Uterus (tissue), 2 donors: Measurements from ENCODE around the gene PRODH2.

Experiments used
- POLR2A ChIP-seq, 2 donors: fragments of 450-650 bp; IDR thresholded peaks; one replicate each; pipeline ENCODE4 v1.6.1; 2016; ENCODE audit warnings: antibody characterized with exemption in 2 of 2, mild to moderate bottlenecking in 1 of 2, moderate library complexity in 1 of 2
- TF ChIP-seq, protein P1 (sequence below), 4 experiments: fragments of 200-600 bp in 2 of 4; fragments of 450-650 bp in 2 of 4; sonication (generic) in 2 of 4; IDR thresholded peaks; one replicate each; pipeline ENCODE4 v1.5.1; 2016 to 2019; ENCODE audit warnings: antibody characterized with exemption in 4 of 4, mild to moderate bottlenecking in 2 of 4, moderate library complexity in 1 of 4

DNA sequence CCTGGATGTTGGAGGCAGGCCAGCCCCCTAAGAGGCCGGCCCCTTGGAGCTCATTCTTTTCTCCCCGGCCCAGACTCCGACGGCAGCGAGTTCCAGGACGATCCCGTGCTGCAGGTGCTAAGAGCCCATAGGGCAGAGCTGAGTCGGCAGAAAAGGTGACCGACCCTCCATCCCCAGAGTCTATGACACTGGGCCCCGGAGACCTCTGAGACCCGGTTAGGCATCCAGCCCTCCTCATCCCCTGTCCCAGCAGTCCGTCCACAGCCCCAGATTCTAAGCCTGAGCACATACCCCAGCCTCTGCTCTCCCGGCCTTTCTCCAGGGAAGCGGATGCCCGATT, 44.6 kb downstream of the PRODH2 start:
- TF ChIP-seq, protein P1, sequence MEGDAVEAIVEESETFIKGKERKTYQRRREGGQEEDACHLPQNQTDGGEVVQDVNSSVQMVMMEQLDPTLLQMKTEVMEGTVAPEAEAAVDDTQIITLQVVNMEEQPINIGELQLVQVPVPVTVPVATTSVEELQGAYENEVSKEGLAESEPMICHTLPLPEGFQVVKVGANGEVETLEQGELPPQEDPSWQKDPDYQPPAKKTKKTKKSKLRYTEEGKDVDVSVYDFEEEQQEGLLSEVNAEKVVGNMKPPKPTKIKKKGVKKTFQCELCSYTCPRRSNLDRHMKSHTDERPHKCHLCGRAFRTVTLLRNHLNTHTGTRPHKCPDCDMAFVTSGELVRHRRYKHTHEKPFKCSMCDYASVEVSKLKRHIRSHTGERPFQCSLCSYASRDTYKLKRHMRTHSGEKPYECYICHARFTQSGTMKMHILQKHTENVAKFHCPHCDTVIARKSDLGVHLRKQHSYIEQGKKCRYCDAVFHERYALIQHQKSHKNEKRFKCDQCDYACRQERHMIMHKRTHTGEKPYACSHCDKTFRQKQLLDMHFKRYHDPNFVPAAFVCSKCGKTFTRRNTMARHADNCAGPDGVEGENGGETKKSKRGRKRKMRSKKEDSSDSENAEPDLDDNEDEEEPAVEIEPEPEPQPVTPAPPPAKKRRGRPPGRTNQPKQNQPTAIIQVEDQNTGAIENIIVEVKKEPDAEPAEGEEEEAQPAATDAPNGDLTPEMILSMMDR (IDR thresholded peaks at IDR 0.05), result no peak
- no peak for TF ChIP-seq POLR2A (IDR thresholded peaks at IDR 0.05)
